CD4-positive, alpha-beta T cell treated with Interleukin-15 for 1 hour (primary cell): ENCODE measurements around the gene DOK3.

ENCODE experiments used
- DNase-seq: peaks from one replicate; pipeline ENCODE4 v3.0.0-alpha.2; 2020

DOK3 gene

GRCh38 chr5:177465044-177465443, 44.6 kb downstream of the DOK3 start:
- DNase-seq: no peak

- peak; percentile 62 for DNase-seq
Measured at GRCh38 chr5:177462021-177462670, 47.5 kb downstream of the DOK3 start.

- no peak for DNase-seq
Measured at GRCh38 chr5:177459819-177460628, 49.6 kb downstream of the DOK3 start.

GRCh38 chr5:177459357-177459756, 50.3 kb downstream of the DOK3 start:
- no peak for DNase-seq

- DNase-seq: no peak
Measured at GRCh38 chr5:177458912-177459350, 50.7 kb downstream of the DOK3 start.

- DNase-seq: no peak
Measured at GRCh38 chr5:177457852-177458681, 51.6 kb downstream of the DOK3 start.

GRCh38 chr5:177456976-177457851, 52.4 kb downstream of the DOK3 start:
- peak; percentile 89 for DNase-seq

GRCh38 chr5:177456591-177456964, 53.0 kb downstream of the DOK3 start:
- DNase-seq: no peak

GRCh38 chr5:177455661-177456590, 53.7 kb downstream of the DOK3 start:
- peak; percentile 90 for DNase-seq

GRCh38 chr5:177455036-177455660, 54.5 kb downstream of the DOK3 start:
- peak; percentile 91 for DNase-seq

- DNase-seq: peak; percentile 95
Measured at GRCh38 chr5:177454397-177455035, 55.1 kb downstream of the DOK3 start.

GRCh38 chr5:177453852-177454396, 55.7 kb downstream of the DOK3 start:
- peak; percentile 64 for DNase-seq

GRCh38 chr5:177452688-177453638, 56.7 kb downstream of the DOK3 start:
- DNase-seq: no peak
